Fibroblast of lung (primary cell): Measurements from ENCODE around the gene ITFG2.

ENCODE experiments used
- EZH2 ChIP-seq: IDR thresholded peaks from 2 replicates; pipeline ENCODE4 v1.5.1; 2012; ENCODE audit warnings: low read length, control low read depth, mild to moderate bottlenecking; ENCODE audit errors: missing control alignments
- TF ChIP-seq, protein P1 (sequence below), 2 donors: IDR thresholded peaks in 1 of 2; conservative IDR thresholded peaks in 1 of 2; 1 replicate in 1 of 2; 2 replicates in 1 of 2; pipeline ENCODE4 v1.5.1; 2011 to 2012; ENCODE audit warnings: low read length in 2 of 2, control low read depth in 1 of 2, inconsistent platforms in 1 of 2, low read depth in 1 of 2, mild to moderate bottlenecking in 1 of 2

- TF ChIP-seq, protein P1, sequence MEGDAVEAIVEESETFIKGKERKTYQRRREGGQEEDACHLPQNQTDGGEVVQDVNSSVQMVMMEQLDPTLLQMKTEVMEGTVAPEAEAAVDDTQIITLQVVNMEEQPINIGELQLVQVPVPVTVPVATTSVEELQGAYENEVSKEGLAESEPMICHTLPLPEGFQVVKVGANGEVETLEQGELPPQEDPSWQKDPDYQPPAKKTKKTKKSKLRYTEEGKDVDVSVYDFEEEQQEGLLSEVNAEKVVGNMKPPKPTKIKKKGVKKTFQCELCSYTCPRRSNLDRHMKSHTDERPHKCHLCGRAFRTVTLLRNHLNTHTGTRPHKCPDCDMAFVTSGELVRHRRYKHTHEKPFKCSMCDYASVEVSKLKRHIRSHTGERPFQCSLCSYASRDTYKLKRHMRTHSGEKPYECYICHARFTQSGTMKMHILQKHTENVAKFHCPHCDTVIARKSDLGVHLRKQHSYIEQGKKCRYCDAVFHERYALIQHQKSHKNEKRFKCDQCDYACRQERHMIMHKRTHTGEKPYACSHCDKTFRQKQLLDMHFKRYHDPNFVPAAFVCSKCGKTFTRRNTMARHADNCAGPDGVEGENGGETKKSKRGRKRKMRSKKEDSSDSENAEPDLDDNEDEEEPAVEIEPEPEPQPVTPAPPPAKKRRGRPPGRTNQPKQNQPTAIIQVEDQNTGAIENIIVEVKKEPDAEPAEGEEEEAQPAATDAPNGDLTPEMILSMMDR (conservative IDR thresholded peaks at IDR 0.05 in 1 of 2, IDR thresholded peaks at IDR 0.05 in 1 of 2; ENCODE audit: low read depth in 1 of 2, low read length in 2 of 2), result no peak
- no peak for TF ChIP-seq EZH2
Observed at GRCh38 chr12:2823483-2823882, 11.0 kb downstream of the ITFG2 start.
